Hematopoietic multipotent progenitor cell (in vitro differentiated cells): ENCODE measurements around the gene REPS1. TPM values are rescaled to one million over a fixed set of nuclear protein-coding genes. Genes with fewer than 3 reads are reported as not detected.
"Not testable (repeated sequence)": the region's sequence is repeated elsewhere in the genome, so short reads cannot be mapped to it uniquely, and the experiment has no call there.

Experiments used
- DNase-seq, 3 donors: peaks; one replicate each; pipeline ENCODE4 v3.0.0-alpha.2; 2011 to 2015; ENCODE audit warnings: low read depth in 2 of 3, low spot score in 2 of 3
- total RNA-seq: library from RNA; depleted of rRNA; stranded (reverse); fragments of >200 nt; gene quantifications from one replicate; pipeline ENCODE4 v1.2.3, GENCODE V29; 2012

REPS1 gene
- total RNA-seq, 1 donor: 38.8 TPM

GRCh38 chr6:138944412-138944811 is 43.6 kb downstream of the REPS1 start:
- DNase-seq: no peak

- DNase-seq: no peak
Observed at GRCh38 chr6:138943089-138943625, 44.9 kb downstream of the REPS1 start.

DNA sequence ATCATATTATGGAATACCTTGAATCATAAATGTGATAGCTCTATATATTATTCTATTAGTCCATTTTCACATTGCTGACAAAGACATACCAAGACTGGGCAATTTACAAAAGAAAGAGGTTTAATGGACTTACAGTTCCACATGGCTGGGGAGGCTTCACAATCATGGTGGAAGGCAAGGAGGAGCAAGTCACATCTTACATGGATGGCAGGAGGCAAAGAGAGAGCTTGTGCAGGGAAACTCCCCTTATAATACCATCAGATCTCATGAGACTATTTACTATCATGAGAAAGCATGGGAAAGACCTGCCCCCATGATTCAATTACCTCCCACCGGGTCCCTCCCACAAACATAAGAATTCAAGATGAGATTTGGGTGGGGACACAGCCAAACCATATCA is 51.2 kb downstream of the REPS1 start:
- DNase-seq: not testable (repeated sequence)

- no peak for DNase-seq
Observed at GRCh38 chr6:138931660-138932059, 56.4 kb downstream of the REPS1 start.

- DNase-seq: no peak
Observed at GRCh38 chr6:138926579-138926978, 61.5 kb downstream of the REPS1 start.

GRCh38 chr6:138925806-138926205 is 62.2 kb downstream of the REPS1 start:
- DNase-seq: no peak

DNA sequence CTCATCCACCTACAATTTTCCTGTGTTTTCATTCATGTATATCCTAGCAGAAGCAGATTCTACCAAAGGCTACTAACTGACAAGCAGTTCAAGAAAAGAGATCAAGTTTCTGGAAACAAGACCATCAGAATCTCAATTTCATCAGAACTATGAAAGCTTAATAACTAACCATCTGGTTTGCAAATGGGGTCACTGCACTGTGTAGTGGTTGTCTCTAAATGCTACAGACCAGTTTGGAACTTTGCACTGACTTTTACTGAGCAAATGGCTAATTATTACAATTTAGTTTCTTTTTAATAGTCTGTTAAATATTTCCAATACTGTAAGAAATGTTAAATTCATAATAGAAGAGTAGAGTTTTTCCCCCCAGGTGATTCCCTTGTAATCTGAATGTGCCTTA is 64.5 kb downstream of the REPS1 start:
- DNase-seq: no peak

DNA sequence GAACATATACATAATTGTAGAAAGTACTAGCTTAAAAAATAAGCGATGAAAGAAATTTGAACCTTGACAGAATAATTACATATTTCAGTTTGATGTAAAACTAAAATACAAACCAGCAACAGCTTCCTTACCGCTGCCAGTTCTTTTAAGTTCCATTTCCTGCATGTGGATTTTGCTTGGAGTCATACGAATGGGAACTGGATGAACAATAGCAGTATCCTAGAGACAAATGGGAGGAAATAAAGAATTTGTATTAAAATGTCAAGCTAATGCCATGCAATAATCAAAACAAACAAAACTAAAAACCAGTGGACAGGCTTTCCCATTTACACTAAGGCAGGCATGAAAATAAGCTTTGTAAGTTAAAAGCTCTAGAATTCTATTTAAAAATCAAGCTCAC is 67.1 kb downstream of the REPS1 start:
- DNase-seq: no peak

- DNase-seq: no peak
Observed at GRCh38 chr6:138914701-138915100, 73.4 kb downstream of the REPS1 start.

GRCh38 chr6:138912308-138912707 is 75.7 kb downstream of the REPS1 start:
- DNase-seq: no peak

DNA sequence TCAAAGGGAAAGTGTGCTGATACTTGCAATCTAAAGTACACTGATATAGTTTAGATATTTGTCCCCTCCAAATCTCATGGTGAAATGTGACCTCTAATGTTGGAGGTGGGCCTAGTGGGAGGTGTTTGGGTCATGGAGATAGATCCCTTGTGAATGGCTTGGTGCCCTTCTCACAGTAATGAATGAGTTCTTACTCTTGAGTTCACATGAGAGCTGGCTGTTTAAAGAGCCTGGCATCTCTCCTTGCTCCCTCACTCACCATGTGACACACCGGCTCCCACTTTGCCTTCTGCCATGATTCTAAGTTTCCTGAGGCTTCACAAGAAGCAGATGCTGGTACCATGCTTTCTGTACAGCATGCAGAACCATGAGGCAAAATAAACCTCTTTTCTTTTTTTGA is 78.1 kb downstream of the REPS1 start:
- DNase-seq: no peak

GRCh38 chr6:138909511-138909910 is 78.5 kb downstream of the REPS1 start:
- peak in 1 of 3 donors; percentile 28 for DNase-seq

- DNase-seq: no peak
Observed at GRCh38 chr6:138907167-138907566, 80.9 kb downstream of the REPS1 start.

- no peak for DNase-seq
Observed at GRCh38 chr6:138897031-138897430, 91.0 kb downstream of the REPS1 start.

DNA sequence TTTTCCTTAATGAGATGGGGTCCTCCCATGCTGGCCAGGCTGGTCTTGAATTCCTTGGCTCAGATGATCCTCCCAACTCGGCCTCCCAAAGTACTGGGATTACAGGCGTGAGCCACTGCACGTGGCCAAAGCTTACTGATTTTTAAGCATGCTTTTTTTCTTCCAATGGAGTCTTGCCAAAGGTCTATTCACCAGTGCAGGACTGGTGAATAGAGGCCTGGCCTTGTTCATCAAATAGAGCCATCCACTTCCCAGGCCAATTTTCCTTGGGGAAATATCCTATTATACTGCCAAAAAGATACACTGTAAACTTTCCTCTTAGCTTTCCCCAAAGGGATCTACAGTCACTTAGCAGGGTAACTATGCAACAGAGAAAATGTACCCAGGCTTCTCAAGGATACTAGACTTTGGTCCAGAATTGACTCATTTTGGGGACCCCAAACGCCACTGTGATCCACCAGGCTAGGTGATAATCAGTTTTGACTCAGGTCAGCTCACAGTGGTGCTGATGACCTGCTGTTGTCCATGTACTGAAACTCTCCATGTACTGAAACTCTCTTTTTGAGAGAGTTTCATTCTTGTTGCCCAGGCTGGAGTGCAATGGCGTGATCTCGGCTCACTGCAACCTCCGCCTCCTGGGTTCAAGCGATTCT is 91.8 kb downstream of the REPS1 start:
- DNase-seq: no peak

DNA sequence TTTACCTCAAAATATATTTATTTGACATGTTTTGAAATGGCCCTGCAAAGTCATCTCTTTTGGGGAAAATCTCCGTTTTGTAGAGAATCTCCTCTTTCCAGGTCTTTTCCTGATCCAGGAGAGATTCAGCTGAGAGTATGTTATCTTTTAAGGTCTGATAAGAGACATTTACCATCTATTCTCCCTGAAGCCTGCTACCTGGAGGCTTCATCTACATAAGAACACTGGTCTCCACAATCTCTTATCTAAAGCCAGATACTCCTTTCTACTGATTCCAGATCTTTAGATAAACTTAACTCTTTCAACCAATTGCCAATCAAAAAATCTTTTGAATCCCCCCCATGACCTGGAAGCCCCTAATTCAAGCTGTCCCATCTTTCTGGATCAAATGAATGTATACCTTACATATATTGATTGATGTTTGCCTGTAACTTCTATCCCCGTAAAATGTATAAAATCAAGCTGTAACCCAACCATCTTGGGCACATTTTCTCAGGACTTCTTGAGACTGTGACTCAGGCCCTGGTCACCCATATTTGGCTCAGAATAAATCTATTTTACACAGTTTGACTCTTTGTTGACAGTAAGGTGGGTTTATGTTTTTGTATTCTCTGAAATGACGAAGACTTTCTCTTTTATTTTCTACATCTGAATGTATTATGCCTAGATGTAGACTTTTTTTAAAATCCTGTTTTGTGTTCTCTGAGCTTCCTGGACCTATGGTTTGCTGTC is 96.6 kb downstream of the REPS1 start:
- no peak for DNase-seq

GRCh38 chr6:138885156-138885819 is 102.8 kb downstream of the REPS1 start:
- no peak for DNase-seq

GRCh38 chr6:138882369-138883017 is 105.6 kb downstream of the REPS1 start:
- DNase-seq: no peak

DNA sequence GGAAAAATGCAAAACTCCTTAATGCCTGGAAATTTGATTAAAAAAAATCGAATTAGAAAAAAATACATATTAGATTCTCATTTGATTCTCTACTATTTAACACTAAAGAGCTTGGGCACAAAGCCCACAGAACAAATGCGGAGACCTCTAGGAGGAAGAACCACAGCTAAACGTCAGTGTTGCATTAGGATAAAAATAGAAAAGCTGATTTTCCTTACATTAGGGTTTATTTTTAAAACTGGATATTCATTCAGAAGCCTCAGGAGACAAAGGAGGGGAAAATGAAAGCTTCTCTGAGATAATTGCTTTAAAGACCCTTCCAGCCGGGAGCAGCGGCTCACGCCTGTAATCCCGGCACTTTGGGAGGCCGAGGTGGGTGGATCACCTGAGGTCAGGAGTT is 114.9 kb downstream of the REPS1 start:
- DNase-seq: no peak

- no peak for DNase-seq
Observed at GRCh38 chr6:138869398-138869797, 118.7 kb downstream of the REPS1 start.

GRCh38 chr6:138868181-138868580 is 119.9 kb downstream of the REPS1 start:
- no peak for DNase-seq
